ENCODE results near the gene AKAP6.
"Not testable (repeated sequence)": the region's sequence is repeated elsewhere in the genome, so short reads cannot be mapped to it uniquely, and the experiment has no call there.

The AKAP6 gene

DNA sequence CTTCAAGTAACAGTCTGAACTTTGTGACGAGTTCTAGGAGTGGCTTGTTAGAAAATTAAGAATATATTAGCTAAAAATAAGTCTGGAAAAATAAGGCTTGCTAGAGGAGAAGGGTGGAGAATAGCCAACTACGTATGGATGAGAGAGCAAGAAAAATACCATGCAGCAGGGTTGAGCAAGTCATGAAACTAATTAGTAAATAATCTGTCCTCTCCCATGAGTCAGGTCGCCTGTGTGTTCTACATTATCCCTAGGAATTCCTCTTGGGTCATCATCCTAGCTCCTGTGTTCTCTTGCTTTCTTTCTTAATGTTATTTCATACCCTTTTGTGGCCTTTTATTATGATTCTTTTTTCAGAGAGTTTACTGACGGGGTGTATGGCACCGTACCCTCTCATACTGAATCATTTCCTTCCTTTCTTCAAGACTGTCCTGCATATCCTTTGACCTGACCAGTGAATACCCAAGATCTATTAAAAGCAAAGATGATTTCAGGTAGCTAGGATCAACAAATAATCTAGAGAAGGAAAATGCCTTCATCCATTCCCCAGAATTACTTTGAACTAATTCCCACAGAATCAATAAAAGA, 432.4 kb downstream of the AKAP6 start:
- peak; percentile 13 for DNase-seq (ENCODE audit: low read depth)

DNA sequence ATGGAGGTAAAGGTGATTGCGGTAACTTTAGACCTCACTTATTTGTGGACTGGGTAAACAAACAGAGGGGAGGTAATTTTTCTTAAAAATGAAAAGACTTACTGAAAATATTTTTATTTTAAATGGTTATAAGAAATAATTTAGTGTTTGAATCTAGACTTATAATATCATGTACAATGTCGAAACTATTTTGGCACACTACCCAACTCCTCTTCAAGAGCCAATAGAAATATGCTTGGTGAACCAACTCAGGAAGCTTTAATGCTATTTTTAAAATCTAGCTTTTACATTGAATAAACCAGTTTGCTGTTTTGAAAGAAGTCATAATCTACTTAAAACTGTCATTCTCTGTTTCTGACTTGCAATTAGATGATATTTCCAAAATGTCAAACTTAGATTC, 433.8 kb downstream of the AKAP6 start:
- DNase-seq (ENCODE audit: low read depth): no peak

DNA sequence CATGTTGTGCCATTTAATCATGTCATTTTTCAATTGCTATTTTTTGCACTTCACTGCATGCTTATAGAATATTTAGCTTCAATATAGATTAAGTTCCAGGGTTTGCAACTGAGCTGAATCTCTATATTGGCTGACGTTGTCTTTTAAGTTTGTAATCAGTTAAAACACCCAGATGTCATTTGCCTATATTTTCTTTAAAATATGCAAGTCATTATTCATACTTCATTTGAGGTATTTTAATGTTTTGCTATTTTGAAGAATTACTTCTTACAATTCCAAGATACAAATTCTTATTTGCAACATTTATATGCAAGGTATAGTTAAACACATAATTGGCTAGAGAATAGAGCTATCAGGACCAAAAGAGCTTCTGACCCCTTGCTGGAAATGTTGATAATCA, 434.6 kb downstream of the AKAP6 start:
- no peak for DNase-seq (ENCODE audit: low read depth)

DNA sequence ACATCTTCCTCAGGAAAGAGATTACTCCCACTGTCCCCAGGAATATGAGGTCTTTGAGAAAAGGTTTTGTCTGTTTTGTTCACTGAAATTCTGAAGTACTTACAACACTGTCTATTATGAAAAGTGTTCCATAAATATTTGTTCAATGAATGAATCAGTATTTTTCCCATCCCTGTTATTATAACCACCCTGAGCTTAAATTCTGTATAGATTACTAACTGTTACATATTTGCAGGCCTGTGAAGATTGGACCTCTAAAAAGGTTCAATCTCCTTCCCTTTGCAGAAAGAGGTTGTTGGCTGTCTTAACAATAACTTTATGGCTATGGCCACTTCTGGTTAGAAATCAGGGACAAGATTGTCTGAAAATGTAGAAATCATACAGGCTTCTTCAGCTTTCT, 435.0 kb downstream of the AKAP6 start:
- DNase-seq (ENCODE audit: low read depth): no peak

DNA sequence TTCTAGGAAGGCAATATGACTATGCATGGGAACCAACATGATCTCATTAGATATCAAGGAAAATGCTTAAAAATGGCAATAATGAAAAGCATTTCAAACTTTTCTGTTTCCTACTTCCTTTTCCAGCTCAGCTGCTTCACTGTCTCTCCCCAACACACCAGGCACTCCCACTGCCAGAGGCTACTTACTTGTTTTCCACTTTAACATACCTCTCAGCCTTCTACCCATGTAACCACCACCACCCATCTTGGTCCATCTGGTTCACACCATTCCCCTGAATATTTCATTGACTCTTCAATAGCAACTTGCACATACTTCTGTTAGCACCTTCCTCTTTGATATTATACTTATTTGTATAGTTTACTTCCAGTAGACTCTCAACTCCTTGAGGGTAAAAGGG, 441.3 kb downstream of the AKAP6 start:
- DNase-seq (ENCODE audit: low read depth): no peak

DNA sequence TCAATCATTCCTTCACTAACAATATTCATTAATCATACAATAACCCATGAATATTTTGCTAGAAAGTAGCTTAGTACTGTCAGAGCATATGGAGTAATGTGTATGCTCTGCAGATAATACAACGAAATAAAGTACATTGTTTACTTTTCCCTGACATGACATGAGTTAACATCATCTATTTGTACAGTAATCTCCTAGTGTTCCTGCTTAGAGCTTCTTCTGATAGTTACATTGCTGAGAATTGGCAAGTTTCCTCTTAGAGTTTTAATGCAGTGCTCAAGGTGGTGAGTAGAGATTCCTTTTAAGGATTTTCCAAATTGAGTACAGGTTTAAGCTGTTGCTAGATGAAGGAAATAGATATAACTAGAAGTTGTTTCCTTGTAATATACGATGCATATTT, 445.1 kb downstream of the AKAP6 start:
- no peak for DNase-seq (ENCODE audit: low read depth)

DNA sequence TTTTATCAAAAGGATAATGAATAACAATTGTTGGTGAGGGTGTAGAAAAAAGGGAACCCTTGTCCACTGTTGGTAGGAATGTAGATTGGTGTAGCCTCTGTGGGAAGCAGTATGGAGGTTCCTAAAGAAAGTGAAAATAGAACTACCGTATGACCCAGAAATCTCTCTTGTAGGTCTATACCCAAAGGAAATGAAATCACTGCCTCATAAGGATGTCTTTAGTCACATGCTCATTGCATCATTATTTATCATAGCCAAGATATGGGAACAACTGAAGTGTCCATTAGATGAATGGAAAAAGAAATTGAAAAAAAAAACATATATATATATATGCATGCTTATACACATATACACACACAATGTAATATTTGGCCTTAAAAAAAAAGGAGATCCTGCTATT, 450.7 kb downstream of the AKAP6 start:
- DNase-seq (ENCODE audit: low read depth): no peak

DNA sequence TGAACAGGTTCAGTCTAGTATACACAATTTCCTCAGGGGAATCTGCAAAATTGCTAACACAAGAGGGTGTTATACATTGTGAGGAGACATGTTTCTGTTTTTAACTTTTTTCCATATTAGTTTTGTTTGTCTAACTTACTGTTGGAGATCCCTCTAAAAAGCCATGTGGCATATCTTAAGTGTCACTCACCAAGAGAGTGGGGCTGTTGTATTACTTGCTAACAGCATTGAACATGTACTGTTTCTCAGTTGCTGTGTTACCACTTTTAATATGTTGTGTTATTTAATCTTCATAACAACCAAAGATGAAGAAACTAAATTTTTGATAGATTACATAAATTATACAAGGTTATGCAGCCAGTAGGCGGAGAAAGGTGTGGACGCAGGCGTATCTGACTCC, 455.3 kb downstream of the AKAP6 start:
- no peak for DNase-seq (ENCODE audit: low read depth)

DNA sequence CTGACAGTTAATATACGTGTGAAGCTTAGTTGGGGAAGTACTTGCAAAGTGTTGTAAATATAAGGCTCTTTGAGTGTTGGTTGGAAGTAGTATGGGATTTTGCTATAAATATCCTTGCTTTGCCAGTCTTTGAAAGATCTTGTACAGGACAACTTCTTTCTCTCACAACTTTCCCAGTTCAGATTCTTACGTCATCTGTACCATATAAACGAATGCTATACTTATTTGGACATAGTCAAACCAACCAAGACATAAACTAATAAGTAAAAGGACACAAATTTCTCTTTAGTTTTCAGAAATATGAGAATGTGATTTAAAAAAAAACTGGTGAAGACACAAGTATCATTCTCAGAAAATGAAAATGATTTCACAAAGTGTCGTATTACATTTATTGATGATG, 456.5 kb downstream of the AKAP6 start:
- DNase-seq (ENCODE audit: low read depth): no peak

DNA sequence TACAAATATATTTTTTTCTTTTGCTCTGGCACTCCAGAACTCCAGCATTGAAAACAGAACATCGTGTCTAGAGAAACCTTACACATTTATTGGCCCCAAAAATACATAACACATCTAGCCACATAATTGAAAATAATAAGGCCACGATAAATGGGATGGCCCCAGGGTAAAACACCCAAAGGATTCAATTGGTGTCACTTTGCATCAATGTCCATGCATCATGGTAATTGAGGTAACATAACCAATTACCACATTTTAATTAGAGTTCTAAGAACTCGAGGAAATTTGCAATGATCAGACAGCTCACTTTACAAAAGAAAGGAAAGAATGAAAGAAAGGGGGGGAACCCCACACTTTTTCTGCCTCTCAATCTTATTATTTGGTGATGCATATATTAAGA, 457.8 kb downstream of the AKAP6 start:
- no peak for DNase-seq (ENCODE audit: low read depth)

DNA sequence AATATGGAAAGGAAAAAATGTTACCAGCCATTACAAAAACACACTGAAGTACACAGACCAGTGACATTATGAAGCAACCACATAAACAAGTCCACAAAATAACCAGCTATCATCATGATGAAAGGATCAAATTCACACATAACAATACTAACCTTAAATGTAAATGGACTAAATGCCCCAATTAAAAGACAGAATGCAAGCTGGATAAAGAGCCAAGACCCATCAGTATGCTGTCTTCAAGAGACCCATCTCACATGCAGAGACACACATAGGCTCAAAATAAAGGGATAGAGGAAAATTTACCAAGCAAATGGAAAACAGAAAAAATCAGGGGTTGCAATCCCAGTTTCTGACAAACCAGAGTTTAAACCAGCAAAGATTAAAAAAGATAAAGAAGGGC, 463.9 kb downstream of the AKAP6 start:
- not testable (repeated sequence) for DNase-seq (ENCODE audit: low read depth)

DNA sequence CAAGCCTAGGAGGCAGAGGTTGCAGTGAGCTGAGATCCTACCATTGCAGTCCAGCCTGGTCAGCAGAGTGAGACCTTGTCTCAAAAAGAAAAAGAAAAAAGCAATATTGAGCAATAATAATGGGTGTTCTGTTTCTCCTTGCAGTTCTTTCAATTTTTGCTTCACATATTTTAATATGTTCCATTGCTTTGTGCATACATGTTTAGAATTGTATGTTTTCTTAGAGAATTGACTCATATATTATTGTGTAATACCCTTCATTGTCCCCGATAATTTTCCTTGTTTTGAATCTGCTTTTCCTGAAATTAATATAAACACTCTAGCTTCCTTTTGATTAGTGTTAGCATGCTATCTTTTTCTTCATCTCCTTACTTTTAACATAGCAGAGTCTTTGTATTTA, 471.2 kb downstream of the AKAP6 start:
- DNase-seq (ENCODE audit: low read depth): no peak

DNA sequence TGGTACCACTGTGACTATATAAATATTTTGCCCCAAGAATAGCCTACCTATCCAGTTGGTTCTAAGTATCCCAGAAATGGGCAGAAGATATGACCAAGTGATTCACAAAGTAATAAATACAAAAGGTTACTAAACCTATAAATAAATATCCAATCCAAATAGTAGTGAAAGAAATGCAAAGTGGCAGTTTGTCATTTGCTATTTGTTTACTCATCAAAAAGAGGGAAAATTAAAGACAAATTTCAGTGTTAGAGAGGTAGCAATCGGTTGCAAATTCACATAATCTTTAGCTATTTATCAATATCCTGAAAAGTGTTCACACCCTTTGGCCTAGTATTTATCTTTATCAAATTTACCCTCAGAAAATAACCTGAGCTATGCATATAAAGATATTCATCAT, 473.2 kb downstream of the AKAP6 start:
- no peak for DNase-seq (ENCODE audit: low read depth)

DNA sequence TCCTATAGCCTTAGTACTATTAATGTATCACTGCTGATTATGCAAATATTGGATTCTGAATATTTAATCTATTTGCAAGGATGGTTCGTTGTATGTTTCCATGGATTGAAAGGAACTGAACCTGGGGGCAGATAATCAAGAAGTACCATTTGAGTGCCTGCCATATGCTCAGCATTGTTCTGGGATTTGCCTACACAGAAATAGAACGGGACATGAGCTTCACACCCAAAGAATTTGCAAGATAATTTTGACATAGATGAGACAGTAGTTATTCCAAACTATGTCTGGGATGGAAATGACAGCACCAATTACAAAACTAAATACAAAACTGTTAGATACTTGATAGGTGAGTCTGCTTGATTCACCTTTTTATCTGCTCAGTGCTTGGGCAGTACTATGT, 476.9 kb downstream of the AKAP6 start:
- DNase-seq (ENCODE audit: low read depth): no peak

DNA sequence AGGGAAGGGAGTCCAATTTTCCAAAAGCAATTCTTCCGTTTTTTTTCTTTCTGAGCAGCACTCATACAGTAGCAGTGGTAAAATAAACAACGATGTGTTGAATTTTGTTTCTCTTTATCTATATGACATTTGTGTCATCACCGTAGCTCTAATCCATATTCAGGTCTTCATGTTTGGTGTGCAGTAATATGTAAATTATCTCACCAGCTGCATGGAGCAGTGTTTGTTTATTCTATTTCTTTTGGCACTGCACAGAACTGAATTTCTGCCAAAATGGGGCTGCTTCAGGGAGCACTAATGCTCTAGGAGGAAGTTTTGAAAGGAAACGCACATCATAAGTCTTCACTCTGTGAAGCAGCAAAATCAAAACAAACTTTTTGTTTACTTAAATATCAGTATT, 479.5 kb downstream of the AKAP6 start:
- DNase-seq (ENCODE audit: low read depth): no peak

DNA sequence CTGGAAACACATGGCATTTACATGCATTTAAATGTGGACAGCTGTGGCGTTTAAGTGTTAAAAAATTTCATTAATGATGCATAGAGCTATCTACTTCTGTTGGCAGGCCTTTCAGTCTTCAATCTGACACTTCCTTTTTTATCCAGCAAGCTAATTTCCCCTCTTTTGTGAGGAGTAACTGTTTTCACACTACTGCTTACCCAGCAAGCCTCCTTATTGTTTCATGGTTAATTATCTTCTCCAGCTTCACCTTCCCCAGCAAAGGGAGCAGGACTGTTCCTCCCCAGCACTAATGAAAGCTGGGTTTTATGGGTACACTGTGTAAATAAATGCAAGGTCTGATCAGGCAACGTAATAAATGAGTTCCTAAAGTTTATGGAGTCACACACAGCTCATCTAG, 480.2 kb downstream of the AKAP6 start:
- no peak for DNase-seq (ENCODE audit: low read depth)

DNA sequence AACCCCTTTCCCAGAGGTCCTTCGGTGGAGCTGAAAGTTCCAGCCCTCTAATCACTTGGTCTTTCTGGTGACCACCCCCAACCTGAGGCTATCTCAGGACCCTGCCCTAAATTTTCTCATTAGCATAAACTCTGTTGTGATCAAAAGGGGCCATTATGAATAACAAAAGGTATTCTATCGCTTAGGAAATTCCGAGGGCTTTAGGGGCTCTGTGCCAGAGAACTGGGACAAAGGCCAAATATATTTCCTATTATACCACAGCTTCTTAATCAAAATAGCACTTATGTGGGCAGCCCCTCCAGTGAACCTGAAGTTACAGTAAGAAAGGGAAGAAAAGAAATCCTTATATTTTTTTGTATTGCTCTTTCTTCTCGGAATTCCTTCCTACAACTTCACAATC, 484.3 kb downstream of the AKAP6 start:
- no peak for DNase-seq (ENCODE audit: low read depth)

DNA sequence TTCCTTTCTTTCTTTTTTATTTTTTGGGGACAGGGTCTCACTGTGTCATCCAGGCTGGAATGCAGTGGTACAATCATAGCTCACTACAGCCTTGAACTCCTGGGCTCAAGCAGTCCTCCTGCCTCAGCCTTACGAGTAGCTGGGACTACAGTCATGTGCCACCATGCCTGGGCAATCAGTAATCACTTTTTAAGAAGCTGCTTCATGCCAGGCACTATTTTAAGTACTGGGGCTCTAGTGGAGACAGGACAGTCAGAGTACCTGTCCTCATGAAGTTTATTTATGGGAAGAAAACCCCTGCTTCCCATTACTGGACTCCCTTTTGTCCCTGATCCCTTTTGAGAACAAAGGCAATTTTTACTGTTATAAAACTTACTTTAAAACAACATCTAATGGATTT, 485.6 kb downstream of the AKAP6 start:
- DNase-seq (ENCODE audit: low read depth): no peak

DNA sequence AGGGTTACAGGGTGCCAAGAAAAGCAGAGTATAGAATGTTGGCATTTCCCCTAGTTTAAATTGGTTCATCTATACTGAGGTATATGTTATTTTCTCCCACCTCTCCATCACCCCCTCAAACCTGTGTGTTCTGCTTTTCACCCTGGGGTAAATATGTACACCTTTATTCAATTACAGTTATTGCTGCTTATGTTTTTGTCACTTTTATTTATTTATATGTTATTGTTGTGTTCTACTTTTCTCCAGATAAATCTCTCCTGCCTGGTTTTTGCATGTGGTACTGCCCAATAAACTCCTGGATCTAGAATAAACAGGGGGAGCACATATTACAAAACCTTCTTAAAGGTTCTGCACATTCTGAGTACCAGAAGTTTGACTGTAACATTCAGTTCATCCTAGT, 487.5 kb downstream of the AKAP6 start:
- no peak for DNase-seq (ENCODE audit: low read depth)

DNA sequence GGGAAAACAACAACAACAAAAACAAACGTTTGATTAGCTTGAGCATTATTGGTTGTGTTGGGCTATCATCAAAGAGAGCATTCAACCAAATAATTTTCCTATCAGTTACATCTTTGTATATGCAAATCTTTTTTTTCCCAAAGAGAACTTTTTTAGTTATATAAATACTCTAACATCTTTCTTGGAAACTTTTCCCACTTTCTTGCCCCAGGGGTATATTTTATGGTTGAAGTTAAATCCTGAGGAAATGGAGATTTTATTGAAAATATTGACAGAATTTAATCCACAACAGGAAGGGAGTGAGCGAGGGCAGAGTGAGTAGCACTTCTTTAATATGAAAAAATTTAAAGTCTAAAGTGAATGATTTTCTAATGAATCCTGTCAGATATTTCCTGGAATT, 488.7 kb downstream of the AKAP6 start:
- DNase-seq (ENCODE audit: low read depth): no peak

DNA sequence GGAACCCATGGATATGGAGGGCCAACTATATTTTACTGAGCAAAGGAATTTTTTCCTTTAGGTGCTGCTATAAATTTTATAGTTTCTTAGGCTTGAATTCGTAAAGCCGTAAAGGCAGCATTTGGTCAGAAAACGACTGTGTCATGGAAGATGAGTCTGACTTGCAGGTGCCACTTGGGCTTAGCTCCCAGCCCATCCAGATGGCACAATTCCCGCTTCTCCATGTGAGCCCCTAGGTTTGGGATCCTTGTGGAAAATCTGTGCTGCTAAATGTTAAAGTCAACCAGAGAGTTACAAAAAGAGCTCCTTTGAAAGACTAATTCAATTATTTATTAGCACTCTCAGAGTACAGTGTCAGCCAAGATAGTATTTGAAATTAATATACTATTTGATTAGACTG, 489.5 kb downstream of the AKAP6 start:
- no peak for DNase-seq (ENCODE audit: low read depth)

DNA sequence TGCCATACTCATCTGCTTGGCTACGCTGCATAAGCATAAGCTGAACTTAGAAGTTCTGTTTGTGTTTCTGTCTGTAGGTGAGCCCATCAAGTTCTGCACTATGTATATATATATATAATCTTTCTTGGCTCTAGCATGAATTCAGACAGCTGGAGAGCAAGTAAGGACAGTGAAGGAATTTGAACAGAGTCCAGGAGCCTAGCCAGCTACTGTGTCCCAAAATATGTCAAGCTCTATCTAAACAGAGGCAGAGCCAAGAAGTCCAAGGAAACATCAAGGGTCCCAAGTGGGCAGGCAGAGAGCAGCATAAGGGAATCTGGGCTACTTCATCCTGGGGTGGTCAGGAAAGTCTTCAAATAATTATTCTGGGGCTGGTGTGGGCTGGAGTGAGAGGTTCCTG, 491.1 kb downstream of the AKAP6 start:
- no peak for DNase-seq (ENCODE audit: low read depth)

DNA sequence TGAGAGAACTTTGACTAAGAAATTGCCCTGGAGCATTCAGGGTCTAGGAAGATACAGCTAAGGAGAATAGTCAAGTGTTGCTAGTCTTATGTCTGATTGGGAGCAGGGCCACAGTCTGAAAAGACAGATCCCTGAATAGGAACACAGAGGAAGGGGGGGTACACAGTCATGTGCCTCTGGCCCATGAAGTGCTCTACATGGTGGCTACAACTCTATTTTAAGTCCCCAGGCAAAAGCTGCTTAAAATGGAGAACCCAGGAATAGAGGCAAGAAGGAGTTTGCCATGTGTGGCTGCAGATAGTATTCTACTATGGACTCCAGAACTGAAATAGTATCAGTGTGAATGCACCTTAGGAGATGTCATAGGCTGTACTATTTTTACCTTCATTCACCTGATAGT, 491.6 kb downstream of the AKAP6 start:
- no peak for DNase-seq (ENCODE audit: low read depth)

DNA sequence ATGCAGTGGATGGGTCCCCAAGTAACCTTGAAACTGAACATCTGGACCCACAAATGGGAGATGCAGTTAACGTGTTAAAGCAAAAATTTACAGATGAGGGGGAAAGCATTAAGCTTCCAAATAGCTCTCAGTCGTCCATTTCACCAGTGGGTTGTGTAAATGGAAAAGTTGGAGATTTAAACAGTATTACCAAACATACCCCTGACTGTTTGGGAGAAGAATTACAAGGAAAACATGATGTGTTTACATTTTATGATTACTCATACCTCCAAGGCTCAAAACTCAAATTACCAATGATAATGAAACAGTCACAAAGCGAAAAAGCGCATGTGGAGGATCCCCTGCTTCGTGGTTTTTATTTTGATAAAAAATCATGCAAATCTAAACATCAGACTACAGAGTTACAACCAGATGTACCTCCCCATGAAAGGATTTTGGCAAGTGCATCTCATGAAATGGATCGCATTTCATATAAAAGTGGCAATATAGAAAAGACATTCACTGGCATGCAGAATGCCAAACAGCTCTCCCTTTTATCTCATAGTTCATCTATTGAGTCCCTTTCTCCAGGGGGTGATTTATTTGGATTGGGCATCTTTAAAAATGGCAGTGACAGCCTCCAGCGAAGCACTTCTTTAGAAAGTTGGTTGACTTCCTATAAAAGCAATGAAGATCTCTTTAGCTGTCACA, 493.0 kb downstream of the AKAP6 start:
- no peak for DNase-seq (ENCODE audit: low read depth)
